Stimulated activated naive B cell treated with anti-CD40 and anti-IgM and Interleukin-4, amounts not matched to agents 10 μg/mL and 1 μg/mL and 100 μg/mL, for 72 hours (primary cell): ENCODE data around the gene ASTN2.

Experiments
- ATAC-seq, 2 donors: fragments of 150-1000 bp; cut with Tn5 transposase; replicated peaks; 2 replicates each; pipeline ENCODE4 v1.10.0; 2021; ENCODE audit warnings: moderate library complexity in 1 of 2
- DNase-seq: peaks from one replicate; pipeline ENCODE4 v3.0.0; 2021
- H3K27ac Mint-ChIP-seq: one replicate; pipeline ENCODE4 v1.8.0; 2022; ENCODE audit warnings: mild to moderate bottlenecking, mixed read lengths
- H3K27me3 Mint-ChIP-seq, 2 donors: one replicate each; pipeline ENCODE4 v1.8.0; 2022; ENCODE audit warnings: mixed read lengths in 2 of 2
- H3K36me3 Mint-ChIP-seq, 2 donors: one replicate each; pipeline ENCODE4 v1.8.0; 2022; ENCODE audit warnings: mixed read lengths in 2 of 2, mild to moderate bottlenecking in 1 of 2
- H3K4me1 Mint-ChIP-seq, 2 donors: one replicate each; pipeline ENCODE4 v1.8.0; 2022; ENCODE audit warnings: mixed read lengths in 2 of 2, mild to moderate bottlenecking in 1 of 2
- H3K4me3 Mint-ChIP-seq, 2 donors: one replicate each; pipeline ENCODE4 v1.8.0; 2022; ENCODE audit warnings: mild to moderate bottlenecking in 2 of 2, mixed read lengths in 2 of 2, moderate library complexity in 1 of 2
- H3K9me3 Mint-ChIP-seq, 2 donors: one replicate each; pipeline ENCODE4 v1.8.0; 2022; ENCODE audit warnings: mixed read lengths in 2 of 2, mild to moderate bottlenecking in 1 of 2

ASTN2 gene

DNA sequence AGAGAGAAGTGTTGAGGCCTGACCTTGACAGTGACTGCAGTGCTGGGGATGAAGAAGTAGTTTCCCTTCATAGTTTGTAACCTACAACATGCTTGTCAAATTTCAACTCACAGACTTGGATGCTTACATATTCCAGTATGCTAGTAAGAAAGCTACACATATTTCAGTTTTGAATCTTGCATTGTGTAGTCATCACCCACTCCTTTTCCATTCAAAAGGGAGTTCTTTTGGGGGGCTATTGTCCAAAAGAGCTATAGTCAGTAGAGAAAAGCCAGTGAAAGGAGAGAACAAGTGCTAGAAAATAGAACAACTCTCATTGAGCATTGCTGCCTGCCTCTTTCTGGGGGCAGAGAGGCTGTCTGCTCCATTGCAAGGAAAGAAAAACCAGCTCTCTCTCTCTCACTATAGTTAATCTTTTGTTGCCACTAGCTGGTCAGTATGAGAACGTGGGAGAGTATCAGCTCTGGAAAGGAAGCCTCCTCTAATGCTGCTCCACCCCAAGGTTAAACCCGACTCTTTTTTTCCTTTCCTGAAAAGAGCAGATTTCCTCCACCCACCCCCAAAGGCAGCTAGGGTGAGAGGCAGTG is 7.3 kb downstream of the ASTN2 start:
- DNase-seq (no peak), ATAC-seq (no peak)
- Mint-ChIP-seq H3K4me3 (no peak overlapping the region), H3K27ac (no peak overlapping the region), H3K9me3 (peaks cover 0 to 3% of the 10 kb centered on the region in 2 donors), H3K4me1 (peaks cover 0 to under 1% of the 10 kb centered on the region in 2 donors), H3K27me3 (peaks cover 19 to 46% of the 10 kb centered on the region in 2 donors), H3K36me3 (no peaks in the 10 kb centered on the region)

DNA sequence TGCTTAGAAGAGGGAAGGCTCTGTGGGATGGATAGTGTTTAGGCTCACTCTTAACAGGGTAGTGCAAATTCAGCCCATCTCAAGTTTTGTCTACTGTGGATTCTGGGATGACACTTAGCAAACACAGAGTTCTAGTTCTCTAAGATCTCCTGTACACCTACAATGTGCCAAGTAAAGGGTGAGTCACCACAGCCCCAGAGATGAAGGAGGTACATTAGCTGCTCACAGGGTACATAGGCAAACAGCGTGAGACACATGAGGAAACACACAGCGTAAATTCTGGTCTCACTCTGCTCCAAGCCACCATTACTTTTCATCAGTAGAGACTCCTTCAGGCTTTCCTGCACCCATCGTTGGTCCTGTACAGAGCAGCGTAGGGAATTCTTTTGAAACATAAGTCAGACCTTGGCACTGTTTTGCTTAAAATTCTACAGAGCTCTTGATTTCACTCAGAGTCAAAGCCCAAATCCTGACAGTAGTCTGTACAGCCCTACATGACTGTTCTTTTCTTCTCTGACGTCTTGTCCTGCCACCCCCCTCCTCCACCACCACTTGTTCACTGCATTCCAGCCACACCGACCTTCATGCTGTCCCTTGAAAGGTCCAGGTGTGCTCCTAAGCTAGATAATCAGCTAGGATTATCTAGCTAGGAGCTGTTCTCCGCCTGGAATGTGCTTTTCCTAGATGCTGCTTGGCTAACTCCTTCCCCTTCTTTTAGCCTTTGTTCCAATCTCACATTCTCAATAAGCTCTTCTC is 8.7 kb downstream of the ASTN2 start:
- ATAC-seq (no peak), DNase-seq (no peak)
- Mint-ChIP-seq H3K4me3 (no peak overlapping the region), H3K27ac (no peak overlapping the region), H3K27me3 (peaks cover 7 to 32% of the 10 kb centered on the region in 2 donors), H3K36me3 (no peaks in the 10 kb centered on the region), H3K4me1 (no peaks in the 10 kb centered on the region), H3K9me3 (peaks cover 0 to 3% of the 10 kb centered on the region in 2 donors)

DNA sequence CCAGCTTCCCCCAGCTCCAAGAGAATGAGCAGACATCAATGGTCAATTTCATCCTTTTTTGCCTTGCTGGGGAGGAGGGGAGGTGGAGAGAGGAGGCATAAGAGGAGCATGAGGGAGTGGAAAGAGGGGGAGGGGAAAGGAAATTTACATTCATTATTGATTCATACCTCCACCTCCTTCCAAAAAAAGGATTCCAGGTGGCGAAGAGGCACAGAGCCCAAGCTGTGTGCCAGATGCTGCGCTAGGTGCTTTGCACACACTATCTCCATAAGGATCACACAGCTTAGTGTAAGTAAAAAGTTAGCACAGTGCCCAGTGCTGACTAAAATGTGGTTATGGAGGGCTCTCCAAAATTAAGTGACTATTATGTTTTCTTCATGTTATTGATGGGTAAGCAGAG is 11.0 kb downstream of the ASTN2 start:
- Mint-ChIP-seq H3K27me3 (peaks cover 0 to 15% of the 10 kb centered on the region in 2 donors), H3K4me1 (no peaks in the 10 kb centered on the region), H3K4me3 (no peak overlapping the region), H3K9me3 (no peaks in the 10 kb centered on the region), H3K36me3 (no peaks in the 10 kb centered on the region), H3K27ac (no peak overlapping the region)
- ATAC-seq (no peak), DNase-seq (no peak)

DNA sequence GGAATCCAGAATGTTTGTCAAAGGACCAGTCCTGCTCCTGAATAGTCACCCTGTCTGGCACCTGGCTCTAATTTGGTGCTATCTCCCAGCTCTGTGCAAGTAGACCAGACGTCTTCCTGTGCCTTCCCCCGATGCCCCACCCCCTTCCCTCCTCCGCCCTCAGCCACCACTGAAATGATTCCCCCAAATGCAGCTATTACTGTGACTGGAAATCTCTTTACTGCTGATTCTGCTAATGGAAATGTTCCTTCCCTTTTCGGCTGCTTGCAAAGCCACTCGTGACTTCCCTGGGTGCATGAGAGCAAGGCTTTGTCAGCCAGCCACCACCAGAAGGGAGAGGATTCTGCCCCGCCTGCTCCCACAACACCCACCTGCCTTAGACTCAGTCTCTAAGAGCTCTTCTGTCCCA is 11.4 kb downstream of the ASTN2 start:
- Mint-ChIP-seq H3K4me1 (no peaks in the 10 kb centered on the region), H3K27ac (no peak overlapping the region), H3K4me3 (no peak overlapping the region), H3K27me3 (peaks cover 0 to 10% of the 10 kb centered on the region in 2 donors), H3K36me3 (no peaks in the 10 kb centered on the region), H3K9me3 (no peaks in the 10 kb centered on the region)
- DNase-seq (no peak), ATAC-seq (no peak)

DNA sequence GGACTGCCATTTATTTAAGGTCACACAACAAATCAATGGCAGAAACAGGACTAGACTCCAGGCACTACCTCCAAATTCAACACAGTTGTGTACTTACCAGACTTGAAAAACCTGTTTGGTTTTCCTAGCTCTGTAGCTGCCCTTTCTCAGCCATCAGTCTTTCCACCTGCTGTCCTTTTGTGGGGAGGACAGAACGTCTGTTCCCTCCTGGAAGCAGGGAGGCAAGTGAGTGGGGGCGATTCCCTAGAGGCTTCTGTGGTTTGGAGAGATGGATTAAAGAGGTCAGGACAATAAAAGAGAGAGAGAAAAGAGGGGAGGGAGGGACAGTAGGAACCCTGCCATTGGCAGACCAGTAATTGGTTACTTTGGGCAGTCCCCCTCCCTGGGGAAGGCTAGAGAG is 14.7 kb downstream of the ASTN2 start:
- no peak overlapping the region for H3K4me3 Mint-ChIP-seq
- no peak for ATAC-seq
- no peaks in the 10 kb centered on the region for H3K36me3 Mint-ChIP-seq
- no peaks in the 10 kb centered on the region for H3K27me3 Mint-ChIP-seq
- DNase-seq: no peak
- H3K4me1 Mint-ChIP-seq: no peaks in the 10 kb centered on the region
- H3K27ac Mint-ChIP-seq: no peak overlapping the region
- no peaks in the 10 kb centered on the region for H3K9me3 Mint-ChIP-seq

DNA sequence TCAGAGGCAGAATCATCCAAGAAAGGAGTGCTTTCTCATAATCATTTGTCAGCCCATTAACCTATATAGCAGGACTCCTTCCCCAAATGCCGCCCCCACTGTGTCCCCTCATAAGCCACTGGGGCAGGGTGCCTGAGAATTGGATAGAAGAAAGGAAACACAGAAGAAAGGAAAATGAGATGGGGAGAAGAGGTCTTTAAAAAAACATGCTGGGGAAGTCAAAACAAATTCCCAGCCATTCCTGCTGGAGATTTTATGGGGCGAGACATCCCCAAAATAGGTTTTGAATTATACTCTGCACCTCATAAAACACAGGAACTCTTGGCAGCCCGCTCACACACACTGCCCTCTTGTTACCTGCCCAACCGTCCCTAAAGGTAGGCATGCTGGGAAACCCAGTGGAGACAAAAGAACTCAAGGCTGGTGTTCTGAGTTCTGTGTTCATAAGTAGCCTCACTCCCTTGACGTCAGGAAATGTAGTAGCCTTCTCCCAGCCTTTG is 19.7 kb downstream of the ASTN2 start:
- no peak for DNase-seq
- H3K9me3 Mint-ChIP-seq: no peaks in the 10 kb centered on the region

DNA sequence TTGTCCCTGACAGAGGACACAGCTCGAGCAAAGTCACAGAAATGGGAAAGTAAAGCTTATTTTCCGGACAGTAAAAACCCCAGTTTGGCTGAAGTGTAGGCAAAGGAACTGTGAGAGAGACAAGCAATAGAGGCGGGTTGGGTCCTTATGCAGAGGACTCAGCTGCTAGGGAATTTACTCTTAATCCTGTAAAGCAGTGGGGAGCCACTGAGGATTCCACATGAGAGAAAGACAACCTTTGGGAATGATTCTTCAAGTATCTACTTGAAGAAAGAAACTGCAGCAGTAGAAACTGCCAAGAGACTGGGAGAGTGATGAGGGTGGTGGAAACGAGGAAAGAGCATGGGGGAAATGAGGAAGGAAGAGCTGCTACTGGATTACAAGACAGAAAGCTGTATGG is 20.2 kb downstream of the ASTN2 start:
- ATAC-seq (no peak), DNase-seq (no peak)
- Mint-ChIP-seq H3K9me3 (no peaks in the 10 kb centered on the region), H3K27ac (no peak overlapping the region), H3K4me1 (no peaks in the 10 kb centered on the region), H3K27me3 (no peaks in the 10 kb centered on the region), H3K36me3 (no peaks in the 10 kb centered on the region), H3K4me3 (no peak overlapping the region)

More for the DNA sequence above, 19.7 kb downstream of the ASTN2 start:
- no peak overlapping the region for H3K4me3 Mint-ChIP-seq
- no peaks in the 10 kb centered on the region for H3K4me1 Mint-ChIP-seq
- no peak overlapping the region for H3K27ac Mint-ChIP-seq
- ATAC-seq: no peak
- no peaks in the 10 kb centered on the region for H3K36me3 Mint-ChIP-seq
- no peaks in the 10 kb centered on the region for H3K27me3 Mint-ChIP-seq

DNA sequence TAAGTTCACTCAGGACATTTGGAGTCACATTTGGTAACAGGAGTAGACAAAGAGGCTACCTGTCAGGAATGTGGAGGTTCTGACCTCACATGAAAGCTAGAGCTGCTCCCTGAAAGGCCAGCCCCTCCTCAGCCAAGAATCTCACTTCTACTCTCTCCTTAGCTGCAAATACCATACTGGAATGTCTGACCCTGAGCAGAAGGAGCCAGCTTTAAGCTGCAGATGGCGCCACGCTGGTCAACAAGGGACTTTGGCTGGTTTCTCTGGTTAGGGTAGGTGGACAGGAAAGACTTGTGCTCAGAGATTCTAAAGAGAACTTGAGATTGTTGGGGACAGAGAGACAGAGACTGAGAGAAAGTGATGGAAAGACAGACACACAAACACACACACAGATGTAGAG is 21.9 kb downstream of the ASTN2 start:
- Mint-ChIP-seq H3K4me1 (no peaks in the 10 kb centered on the region), H3K27ac (no peak overlapping the region), H3K9me3 (no peaks in the 10 kb centered on the region), H3K36me3 (no peaks in the 10 kb centered on the region), H3K27me3 (no peaks in the 10 kb centered on the region), H3K4me3 (no peak overlapping the region)
- DNase-seq (no peak), ATAC-seq (no peak)

DNA sequence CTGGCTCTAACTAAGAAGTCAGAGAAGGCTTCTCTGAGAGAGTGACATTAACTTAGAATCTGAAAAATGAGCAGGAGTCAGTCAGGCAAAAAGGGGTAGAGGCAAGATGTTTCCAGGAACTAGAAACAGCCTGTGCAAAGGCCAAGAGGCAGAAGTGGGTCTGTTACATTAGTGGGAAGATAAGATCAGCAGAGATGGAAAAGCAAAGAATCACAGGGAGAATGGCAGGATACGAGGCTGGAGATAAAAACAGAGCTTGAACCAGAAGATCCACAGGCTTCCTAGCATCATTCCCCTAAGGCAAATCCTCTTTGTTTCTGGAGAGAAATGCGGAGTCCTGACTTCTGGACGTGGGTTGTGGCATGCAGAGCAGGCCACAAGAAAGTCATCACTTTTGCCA is 27.4 kb downstream of the ASTN2 start:
- H3K36me3 Mint-ChIP-seq: no peaks in the 10 kb centered on the region
- H3K4me1 Mint-ChIP-seq: no peaks in the 10 kb centered on the region
- H3K9me3 Mint-ChIP-seq: no peaks in the 10 kb centered on the region
- no peaks in the 10 kb centered on the region for H3K27me3 Mint-ChIP-seq
- DNase-seq (no peak), ATAC-seq (no peak)
- H3K27ac Mint-ChIP-seq: no peak overlapping the region
- no peak overlapping the region for H3K4me3 Mint-ChIP-seq

DNA sequence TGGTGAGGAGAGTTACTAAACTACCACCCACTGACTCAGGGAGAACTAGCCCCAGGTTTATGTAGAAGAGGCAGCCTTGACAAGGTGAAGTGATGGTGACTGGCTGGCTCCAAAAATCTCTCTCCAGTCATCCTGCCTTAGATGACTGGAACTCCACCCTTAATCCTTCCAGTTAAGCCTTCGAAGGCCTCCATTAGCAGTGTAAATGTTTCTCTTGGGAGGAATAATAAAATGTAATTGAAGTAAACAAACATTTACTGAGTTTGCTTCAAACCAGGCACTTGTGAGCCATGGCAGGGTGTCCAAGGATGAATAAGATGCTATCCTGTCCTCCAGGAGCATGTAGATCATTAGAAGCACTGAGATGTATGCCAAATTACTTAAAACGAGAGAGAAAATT is 35.5 kb downstream of the ASTN2 start:
- Mint-ChIP-seq H3K36me3 (no peaks in the 10 kb centered on the region), H3K27me3 (peaks cover 3 to 6% of the 10 kb centered on the region in 2 donors), H3K4me1 (no peaks in the 10 kb centered on the region), H3K4me3 (no peak overlapping the region), H3K27ac (no peak overlapping the region), H3K9me3 (peaks cover 4 to 13% of the 10 kb centered on the region in 2 donors)
- DNase-seq (no peak), ATAC-seq (no peak)

DNA sequence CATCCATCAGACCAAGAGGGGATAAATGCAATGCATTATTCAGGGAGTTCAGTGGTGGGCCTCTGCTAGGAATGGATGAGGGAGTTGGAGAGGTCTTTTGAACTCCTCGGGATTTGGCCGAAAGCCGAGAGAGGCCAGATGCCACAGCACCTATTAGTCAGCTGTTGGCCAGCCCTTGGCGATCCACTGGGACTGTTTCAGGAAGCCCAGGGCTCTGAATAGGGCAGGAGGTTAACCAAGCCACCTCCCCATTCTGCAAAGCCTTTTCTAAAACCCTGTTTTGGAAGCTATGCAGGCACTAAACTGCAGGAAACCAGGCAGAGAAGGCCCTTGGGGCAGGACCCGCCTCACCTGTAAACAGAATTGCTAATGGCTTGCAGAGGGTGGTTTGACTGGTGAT is 37.8 kb downstream of the ASTN2 start:
- Mint-ChIP-seq H3K27me3 (peaks cover 3 to 6% of the 10 kb centered on the region in 2 donors), H3K4me3 (no peak overlapping the region), H3K9me3 (peaks cover 4 to 13% of the 10 kb centered on the region in 2 donors), H3K36me3 (no peaks in the 10 kb centered on the region), H3K27ac (no peak overlapping the region), H3K4me1 (no peaks in the 10 kb centered on the region)
- DNase-seq (no peak), ATAC-seq (no peak)

DNA sequence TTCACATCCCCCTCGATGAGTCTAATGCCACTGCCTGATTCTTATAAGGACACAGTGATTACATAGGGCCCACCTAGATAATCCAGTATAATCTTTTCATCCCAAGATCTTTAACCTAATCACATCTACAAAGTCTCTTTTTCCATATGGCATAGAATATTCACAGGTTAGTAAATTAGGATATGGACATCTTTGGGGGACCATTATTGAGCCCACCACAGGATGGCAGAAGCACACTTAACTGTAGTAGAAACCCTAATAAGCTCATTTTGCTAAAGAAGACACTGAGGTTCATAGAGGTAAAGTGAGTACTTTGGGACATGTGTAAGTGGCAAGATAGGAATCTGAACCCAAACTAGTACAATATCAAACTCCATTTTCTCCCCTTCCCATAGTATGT is 38.9 kb downstream of the ASTN2 start:
- no peak for DNase-seq
- Mint-ChIP-seq H3K36me3 (no peaks in the 10 kb centered on the region), H3K9me3 (peaks cover 0 to 9% of the 10 kb centered on the region in 2 donors), H3K27me3 (peaks cover 3 to 6% of the 10 kb centered on the region in 2 donors), H3K4me1 (no peaks in the 10 kb centered on the region), H3K27ac (no peak overlapping the region), H3K4me3 (no peak overlapping the region)
- no peak for ATAC-seq

DNA sequence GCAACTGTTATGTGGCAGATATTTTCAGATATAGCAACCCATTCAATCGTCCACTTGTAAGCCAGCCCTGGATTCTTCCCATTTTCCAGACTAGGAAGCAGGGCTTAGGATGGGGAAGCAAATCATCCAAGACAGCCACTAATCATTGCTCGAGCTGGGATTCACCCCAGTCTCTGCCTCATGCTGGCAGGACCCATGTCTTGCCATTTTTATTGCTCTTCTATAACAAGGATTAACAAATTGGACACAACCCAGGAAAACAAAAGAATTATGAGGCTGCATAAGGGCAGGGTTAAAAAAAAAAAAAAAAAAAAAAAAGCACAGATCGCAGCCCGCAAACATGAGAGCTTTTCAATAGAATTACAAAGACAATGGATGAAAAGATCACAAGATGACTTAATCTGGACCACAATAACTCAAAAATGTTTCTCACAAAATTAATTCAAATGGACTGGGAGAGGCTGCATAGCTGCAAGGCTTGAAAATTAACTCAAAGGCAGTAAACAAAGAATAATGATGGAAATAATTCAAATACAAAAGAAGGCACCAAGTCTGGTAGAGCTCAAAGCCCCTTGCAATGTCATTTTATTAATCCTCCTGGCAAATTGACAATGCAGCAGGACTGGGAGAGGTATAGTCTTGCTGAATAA is 40.7 kb downstream of the ASTN2 start:
- Mint-ChIP-seq H3K27me3 (peaks cover 3 to 6% of the 10 kb centered on the region in 2 donors), H3K27ac (no peak overlapping the region), H3K4me3 (no peak overlapping the region), H3K9me3 (peaks cover 0 to 9% of the 10 kb centered on the region in 2 donors), H3K36me3 (no peaks in the 10 kb centered on the region), H3K4me1 (no peaks in the 10 kb centered on the region)
- ATAC-seq (no peak), DNase-seq (no peak)

DNA sequence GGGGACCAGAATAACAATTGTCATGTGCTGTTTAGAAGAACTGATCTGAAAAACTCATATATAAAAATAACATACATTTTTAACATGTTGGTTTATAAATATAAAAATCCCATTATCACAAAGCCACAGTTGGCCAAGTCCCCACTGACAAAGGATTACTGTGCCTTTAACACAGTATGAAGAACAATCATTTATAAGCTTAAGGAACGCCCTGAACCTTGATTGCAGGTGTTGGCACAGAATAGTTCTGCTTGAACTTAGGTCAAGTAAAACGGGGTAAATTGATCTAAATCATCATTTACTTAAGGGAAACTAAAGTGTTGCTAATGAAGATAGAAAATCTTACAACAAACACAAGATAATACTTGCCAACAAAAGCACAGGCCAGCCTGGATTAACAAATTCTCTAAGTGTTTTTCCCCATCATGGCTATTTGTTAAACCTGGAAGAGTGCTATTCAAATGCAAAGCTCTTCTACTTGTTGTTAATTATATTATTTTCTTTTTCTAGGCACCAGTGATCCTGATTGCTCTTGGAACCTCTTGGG is 46.1 kb downstream of the ASTN2 start:
- Mint-ChIP-seq H3K27ac (no peak overlapping the region), H3K27me3 (no peaks in the 10 kb centered on the region), H3K9me3 (peaks cover 1 to 7% of the 10 kb centered on the region in 2 donors), H3K36me3 (no peaks in the 10 kb centered on the region), H3K4me1 (no peaks in the 10 kb centered on the region), H3K4me3 (no peak overlapping the region)
- DNase-seq (no peak), ATAC-seq (no peak)
